Measurements from ENCODE around the gene STARD13. TPM values are rescaled to one million over a fixed set of nuclear protein-coding genes. Genes with fewer than 3 reads are reported as not detected.

Gene STARD13
- total RNA-seq, 1 donor from 2014 or later, result 41.6 TPM

DNA sequence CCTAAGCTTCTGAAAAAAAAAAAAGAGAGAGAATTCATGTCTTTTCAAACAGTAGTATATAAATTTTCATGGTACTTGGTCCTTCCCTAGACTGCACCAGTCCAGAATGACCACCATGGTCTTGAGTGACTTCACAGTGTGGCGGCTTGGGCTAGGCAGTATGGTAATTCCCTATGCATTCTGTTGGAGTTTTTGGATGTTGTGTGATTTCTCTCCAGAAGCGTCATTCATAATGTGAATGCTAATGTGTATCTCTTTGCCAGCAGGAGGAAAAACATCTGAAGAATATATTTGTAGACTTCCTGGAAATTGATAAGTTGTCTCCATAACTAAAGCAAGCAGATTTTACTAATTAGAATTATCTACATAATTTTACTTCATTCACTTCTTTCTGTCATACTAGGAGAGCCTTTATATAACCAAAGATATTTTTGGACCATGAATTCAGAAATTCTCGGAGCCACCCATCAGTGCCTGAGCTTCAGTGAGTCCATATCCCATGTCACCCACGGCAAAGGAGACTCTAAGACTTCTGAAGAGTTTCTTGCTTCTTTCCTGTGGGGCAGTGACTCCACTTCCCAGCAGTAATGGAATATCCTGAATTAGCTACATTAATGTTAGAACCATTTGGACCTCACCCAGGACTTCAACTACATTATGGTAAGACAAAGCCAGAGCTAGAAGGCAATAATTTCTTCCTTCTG is 8.4 kb downstream of the STARD13 start:
- no peak for DNase-seq

GRCh38 chr13:33276570-33276969 is 9.0 kb downstream of the STARD13 start:
- no peak for DNase-seq

- no peak for DNase-seq
These were observed 9.6 kb downstream of the STARD13 start for GRCh38 chr13:33275916-33276315.

DNA sequence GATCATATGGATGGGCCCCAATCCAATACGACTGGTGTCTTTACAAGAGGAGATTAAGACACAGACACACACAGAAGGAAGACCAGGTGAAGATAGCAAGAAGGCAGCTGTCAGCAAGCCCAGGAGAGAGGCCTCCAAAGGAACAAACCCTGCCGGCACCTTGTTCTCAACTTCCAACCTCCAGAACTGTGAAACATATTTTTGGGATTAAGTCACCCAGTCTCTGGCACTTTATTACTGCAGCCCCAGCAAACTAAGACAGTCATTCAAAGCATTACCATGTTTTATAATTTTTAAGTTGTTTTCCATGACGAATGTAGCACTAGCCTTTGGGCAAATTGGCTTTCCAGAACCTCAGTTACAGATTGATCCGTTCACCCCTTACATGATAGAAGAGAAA is 11.3 kb downstream of the STARD13 start:
- no peak for DNase-seq

DNA sequence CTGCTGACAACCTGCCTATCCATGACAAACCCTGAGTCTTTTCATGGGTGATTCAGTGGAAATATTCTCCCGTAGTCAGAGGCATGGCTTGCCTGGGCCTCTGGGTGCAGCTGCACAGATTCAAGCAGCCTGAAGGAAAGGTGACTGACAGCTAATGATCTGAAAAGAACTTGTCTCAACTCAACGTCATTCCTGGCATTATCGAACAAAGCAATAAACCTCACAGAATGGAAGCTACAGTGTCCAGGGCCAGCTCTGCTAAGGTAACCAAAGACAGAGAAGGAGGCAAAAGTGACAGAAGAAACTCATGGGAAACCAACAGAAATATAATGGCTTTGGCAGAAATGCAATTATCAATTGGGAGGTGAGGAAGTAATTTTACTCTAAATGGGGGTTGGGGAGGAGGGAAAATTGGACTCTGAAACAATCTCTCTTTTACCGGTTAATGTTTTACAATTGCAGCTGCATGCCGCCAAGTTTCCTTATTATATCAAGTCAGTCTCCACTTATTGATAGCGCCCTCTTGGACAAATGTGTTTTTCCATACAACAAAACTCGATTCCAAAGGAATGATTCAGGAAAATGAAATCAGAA is 12.9 kb downstream of the STARD13 start:
- no peak for DNase-seq

- no peak for DNase-seq
These were observed 13.8 kb downstream of the STARD13 start for GRCh38 chr13:33271759-33272158.

GRCh38 chr13:33270895-33271538 is 14.5 kb downstream of the STARD13 start:
- DNase-seq, result peak; percentile 48

- no peak for DNase-seq
These were observed 19.9 kb downstream of the STARD13 start for GRCh38 chr13:33265607-33266006.

- no peak for DNase-seq
These were observed 20.4 kb downstream of the STARD13 start for GRCh38 chr13:33265133-33265532.

DNA sequence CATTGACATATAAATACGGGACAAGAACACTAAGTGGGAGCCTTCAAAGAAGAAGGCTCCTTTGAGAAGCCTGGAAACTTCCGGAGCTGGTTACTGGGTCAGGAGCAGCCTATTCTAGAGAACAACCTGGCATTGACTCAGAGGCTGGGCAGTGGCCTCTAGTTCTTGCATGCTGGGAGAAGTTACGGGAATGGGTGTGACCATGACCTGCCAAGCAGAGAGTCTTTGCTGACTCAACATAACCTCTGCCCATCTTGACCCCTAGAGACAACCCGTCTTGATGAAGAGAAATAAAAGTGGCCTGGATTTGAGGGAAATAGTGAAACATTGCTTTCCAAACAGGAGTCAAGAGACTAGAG is 21.0 kb downstream of the STARD13 start:
- DNase-seq, result no peak

DNA sequence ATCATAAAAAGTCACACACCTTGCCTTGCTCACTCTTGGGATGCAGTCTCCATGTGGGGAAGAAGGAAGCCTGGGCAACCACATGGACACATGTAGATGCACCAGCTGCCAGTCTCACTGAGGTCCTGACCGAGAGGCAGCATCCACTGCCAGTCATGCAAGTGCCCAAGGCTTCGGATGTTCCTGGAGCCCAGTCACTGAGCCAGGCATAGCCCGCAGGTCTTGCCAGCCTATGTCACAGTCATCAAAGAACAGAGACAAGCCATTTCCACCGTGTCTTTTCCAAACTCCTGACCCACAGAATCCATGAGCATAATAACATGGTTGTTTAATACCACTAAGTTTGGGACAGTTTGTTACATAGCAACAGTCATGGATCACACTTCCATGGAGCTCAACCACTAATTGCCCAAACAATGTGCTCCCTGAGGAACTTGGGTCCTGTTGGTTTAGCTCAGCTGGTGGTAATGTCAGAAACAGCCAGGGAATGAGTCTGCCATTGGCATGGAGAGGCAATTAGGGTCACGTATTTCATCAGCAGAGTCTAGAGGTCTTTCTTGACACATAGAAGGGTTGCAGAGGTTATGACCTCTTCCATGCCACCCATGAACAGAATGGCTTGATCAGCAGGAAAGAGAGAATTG is 21.5 kb downstream of the STARD13 start:
- DNase-seq, result no peak

DNA sequence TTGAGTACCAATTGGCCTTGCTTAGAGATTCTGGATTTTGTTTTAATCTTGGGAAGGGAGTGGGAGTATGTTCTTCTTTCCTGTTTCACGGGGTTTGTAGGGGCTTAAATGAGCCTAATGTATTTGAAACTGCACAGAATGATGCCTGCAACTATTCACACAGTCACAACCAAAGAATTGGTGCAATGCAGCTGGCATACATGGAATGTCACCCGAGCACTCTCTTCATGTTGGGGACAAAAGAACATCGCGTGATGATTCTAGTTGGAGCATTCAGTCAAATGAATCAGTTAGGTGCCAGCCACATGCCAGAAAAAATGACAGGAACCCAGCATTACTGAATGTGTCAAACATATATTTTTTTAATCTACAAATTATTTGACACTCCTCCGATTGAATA is 22.1 kb downstream of the STARD13 start:
- DNase-seq, result no peak

DNA sequence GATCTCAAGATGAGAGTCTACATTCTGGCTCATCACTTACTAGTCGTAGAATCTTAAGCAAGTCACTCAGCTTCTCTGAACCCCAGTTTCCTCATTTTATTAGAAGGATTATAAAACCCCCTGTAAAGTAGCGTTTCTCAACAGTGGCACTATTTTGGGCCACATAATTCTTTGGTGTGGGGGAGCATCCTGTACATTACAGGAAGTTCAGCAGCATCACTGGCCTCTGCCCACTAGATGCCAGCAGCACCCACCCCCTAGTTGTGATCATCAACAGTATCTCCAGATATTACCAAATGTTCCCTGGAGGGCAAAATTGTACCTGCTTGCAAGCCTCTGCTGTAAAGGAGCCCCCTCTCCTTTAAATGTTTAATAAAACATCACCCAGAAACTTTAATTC is 22.6 kb downstream of the STARD13 start:
- no peak for DNase-seq

- DNase-seq, result peak; percentile 49
These were observed 23.0 kb downstream of the STARD13 start for GRCh38 chr13:33262594-33262993.

DNA sequence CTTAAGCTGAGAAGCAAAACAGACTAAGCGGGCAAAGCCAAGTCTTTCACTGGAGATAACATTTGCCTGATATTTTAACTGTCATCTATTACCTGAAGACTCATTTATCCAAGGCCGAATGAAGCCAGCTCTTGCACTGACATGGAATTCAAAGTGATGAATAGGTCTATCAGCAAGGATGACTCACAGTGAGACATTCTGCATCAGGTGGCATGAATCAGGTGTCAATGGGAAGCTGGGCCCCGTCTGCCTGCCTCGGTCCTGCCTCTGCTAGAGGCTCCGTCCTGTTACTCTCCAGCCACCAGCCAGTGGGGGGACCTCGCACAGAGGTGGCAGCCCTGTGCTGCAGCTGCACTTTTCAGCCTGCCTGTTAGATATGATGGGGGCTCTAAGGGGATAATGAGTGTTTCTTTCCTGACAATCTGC is 23.5 kb downstream of the STARD13 start:
- DNase-seq, result no peak

DNA sequence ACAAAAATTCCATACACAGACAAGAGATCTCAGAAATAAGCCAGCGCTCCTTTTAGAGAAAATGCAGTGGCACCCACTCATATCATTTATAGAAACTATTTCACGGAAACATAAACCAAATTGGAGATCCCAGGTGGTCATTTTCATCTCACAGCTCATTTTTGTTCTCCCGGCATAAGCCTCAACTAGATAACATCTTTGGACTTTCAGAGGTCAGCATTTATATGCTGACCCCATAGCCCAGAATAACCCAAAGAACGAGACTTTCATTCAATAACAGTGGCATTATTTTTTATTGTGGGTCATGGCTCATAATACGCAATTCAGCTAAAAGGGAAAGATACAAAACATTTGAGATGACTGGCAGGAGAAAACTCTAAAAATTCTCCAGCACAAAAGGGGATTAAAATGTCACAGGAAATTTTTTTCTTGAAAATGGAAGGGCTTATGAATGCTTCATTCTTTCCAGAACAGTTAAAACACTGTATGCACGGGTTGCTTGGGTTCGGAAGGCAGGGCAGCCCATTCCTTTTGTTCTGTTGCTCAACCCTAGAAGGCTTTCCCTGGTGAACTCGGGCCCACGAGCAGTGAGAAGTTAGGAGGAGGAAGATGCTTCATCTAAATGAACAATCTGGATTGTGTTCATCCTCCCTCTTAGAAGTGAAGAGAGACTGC is 24.0 kb downstream of the STARD13 start:
- peak; percentile 40 for DNase-seq

DNA sequence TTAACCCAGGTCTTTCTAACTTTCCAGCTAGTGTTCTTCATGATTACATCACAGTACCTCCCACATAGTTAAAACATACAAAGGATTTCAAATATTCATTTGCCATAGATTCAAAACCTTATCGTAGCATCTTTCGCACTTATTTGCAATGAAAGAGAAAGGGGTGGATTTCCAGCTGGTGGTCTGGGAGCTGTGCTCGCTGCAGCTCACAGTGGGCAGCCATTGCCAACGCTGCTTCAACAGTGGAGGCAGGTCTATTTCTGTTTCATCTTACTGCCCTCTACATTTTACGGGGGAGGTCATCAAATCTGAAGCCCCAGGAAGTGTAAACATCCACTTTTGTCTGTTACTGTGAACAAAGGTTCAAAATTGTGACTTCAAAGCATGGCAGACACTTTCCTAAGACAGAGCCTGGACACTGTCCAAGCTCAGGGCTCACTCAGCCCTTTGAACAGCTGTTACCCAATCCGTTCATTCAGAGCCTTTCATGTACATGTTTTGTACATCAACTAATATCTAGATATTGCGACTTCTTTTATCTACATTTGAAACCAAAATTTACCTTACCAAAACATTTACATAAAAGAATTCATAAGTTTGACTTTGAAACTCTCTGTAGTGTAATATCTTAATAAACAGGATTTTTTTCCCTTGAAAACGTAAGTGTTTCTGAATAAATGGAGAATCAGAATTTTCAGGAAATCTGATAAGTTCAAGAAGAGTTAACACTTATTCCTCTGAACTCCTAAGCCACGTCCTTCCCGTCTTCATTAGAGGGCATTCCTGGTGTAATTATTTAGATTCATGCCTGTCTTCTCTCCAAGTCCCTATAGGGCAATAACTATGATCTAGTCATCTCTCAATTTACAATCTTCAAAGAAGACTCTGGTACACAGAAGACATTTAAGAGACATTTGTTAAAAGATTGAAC is 25.1 kb downstream of the STARD13 start:
- DNase-seq, result peak; percentile 81

GRCh38 chr13:33259296-33259695 is 26.3 kb downstream of the STARD13 start:
- DNase-seq, result no peak

GRCh38 chr13:33258808-33259193 is 26.8 kb downstream of the STARD13 start:
- no peak for DNase-seq

DNA sequence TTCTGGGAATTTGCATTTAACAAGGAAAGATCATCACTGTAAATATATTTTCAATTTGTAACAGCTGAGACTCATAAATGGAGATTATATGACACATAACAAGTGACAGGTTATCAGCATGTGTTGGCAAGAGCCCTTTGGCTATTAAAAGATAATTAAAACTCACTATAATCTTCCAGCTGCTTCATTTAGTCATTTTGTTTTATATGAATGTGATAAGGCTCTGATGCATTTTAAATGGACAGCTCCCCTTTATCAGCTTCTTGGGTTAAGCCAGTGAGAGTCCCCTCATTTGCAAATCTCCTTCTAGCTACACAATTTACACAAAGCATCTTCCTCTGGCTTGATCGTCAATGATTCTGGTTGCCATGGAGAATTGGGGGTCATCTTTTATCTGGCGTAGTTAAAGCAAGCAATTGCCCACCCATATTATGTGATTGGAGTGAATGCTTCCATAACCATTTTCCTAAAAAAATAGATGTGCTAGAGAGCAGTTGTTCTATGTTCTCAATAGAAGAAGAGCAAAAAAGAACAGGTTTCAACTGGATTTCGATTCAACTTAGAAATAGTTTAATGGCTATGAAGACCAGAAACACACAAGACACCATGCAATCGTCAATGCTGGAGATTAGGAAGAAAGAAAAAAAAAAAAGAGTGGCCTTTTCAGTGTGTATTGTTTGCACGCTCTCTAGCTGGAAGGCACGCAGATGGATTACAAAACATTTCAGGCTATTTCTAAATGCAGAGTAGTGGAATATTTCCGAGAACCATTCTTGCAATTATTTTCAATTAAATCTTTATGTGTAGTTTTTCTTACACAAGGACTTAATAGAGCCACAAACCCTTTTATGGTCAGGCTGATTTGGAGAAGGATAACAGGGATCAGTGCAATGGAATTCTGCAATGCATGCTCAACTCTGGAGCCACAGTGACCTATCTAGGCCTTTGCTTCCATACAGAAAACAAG is 27.4 kb downstream of the STARD13 start:
- no peak for DNase-seq

All from tongue (tissue), 2 donors.